C1 segment of cervical spinal cord (tissue), 14 donors: Measurements from ENCODE around the gene SF3B3.
"Not testable (repeated sequence)": the region's sequence is repeated elsewhere in the genome, so short reads cannot be mapped to it uniquely, and the experiment has no call there.

Source experiments
- DNase-seq, 14 donors: peaks; one replicate each; lab custom pipeline; 2025; lab: John Stamatoyannopoulos, UW

Gene SF3B3

DNA sequence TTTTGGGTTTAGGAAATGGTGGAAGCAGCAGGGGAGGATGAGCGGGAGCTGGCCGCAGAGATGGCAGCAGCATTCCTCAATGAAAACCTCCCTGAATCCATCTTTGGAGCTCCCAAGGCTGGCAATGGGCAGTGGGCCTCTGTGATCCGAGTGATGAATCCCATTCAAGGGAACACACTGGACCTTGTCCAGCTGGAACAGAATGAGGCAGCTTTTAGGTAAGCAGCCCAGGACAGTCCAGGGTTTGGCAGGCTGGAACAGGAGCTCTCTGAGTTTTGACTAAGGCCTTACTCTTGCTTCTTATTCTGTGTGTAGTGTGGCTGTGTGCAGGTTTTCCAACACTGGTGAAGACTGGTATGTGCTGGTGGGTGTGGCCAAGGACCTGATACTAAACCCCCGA lies 41.4 kb downstream of the SF3B3 start:
- DNase-seq = peak in 9 of 14 donors; percentile 6 to 35 (median 20)

DNA sequence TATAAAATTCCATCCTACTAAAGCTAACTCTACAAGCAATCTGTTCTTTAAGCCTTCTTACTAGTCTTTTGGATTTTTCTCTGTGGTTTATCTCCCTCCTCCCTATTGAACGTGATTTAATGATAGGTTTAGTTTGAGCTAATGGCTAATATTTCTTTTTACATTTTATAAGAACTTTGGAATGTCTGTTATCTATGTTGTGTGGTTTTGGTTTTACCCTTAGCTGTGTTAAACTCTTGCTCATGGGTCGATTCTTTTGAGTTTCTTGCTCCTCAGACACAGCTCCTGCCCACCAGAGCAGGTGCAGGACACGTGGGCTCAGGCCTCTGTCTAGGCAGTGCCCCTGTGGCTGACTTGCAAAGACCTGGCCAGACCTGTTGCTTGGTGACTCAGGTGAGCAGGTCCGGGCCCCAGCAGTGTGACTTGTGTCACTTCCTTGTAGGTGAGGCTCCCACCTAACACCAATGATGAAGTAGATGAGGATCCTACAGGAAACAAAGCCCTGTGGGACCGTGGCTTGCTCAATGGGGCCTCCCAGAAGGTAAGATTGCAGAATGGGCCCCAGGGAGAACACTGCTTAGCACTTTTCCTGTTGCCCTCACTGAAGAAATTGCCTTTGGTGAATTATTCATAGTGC lies 45.1 kb downstream of the SF3B3 start:
- DNase-seq = no peak

DNA sequence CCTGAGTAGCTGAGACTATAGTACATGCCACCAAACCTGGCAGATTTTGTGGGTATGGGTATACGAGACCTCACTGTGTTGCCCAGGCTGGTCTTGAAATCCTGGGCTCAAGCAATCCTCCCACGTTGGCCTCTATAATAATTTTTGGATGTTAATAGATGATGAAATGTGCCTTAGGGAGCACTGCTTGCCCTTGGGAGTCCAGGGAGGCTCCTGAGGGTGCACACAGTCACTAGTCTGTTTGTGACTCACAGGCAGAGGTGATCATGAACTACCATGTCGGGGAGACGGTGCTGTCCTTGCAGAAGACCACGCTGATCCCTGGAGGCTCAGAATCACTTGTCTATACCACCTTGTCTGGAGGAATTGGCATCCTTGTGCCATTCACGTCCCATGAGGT lies 46.1 kb downstream of the SF3B3 start:
- DNase-seq = no peak

DNA sequence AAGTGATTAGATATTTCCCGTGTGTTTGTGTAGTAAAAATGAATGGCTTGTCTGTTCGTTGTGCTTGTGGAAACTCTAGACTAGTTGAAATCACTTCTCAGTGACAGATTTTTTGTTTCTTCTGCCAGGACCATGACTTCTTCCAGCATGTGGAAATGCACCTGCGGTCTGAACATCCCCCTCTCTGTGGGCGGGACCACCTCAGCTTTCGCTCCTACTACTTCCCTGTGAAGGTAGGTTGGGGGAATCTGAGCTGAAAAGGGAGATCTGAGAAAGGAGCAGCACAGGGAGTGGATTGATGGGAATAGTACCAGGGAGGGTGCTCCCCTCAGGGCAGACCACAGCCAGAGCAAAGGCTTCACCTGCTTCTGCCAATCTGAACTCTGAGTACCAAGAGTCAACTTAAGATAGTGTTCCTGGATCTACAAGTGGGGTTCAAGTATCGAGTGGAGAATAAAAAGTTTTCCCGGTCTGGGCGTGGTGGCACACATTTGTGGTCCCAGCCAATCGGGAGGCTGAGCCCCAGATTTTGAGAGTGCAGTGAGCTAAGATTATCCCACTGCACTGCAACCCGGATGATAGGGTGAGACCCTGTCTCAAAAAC lies 47.5 kb downstream of the SF3B3 start:
- DNase-seq = no peak

DNA sequence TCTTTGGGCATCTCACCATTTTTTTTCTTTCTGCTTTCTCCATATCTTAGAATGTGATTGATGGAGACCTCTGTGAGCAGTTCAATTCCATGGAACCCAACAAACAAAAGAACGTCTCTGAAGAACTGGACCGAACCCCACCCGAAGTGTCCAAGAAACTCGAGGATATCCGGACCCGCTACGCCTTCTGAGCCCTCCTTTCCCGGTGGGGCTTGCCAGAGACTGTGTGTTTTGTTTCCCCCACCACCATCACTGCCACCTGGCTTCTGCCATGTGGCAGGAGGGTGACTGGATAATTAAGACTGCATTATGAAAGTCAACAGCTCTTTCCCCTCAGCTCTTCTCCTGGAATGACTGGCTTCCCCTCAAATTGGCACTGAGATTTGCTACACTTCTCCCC lies 48.0 kb downstream of the SF3B3 start:
- no peak for DNase-seq

DNA sequence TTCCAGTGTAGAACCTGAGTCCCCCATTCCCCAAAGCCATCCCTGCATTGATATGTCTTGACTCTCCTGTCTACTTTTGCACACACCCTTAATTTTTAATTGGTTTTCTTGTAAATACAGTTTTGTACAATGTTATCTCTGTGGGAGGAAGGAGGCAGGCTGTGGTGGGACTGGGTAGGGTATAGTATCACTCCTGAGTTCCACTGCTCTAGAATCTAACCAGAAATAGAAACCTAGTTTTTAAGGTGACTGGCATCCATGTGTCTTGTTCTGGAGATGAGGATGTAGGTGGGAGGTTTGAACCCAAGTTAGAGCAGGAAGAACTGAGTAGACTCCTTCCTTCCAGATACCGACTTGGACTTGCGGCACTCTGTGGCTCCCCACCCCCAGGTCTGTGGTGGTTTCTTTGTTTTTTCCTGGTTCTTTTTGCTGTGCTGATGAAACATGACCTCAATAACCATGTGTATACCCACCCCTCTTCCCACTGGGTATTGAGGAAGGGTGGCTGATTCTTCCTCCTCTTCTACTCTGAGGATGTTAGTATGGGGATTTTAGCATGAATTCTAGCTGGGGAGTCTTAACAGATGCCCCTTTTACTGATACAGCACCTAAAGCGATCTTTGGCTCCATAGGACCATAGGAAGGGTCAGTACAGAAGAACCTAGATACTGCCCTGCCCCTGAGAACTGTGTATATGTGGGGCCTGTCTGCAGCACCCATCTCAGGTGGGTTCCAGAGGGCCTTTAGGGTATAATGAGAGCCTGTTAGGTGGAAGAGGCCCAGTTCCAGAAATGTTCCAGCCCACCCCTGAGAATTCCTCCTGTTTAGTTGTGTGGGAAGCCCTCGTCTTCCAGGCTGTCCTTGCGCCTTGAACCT lies 48.7 kb downstream of the SF3B3 start:
- no peak for DNase-seq

DNA sequence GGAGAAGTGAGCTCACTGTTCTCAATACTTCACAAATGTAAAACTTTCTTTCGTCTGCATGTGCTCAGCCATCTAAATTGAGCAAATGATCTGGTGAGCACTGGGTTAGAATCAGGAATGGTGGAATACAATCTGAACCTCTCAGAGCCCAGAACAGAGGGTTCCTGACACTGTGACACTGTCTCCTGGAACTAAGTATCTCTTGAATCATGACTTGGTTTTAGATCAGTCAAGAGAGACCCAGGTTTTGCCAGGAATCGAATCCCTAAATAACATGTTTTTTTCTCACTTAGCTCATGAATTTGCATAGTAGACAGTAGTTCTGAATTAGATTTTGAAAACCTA lies 49.3 kb downstream of the SF3B3 start:
- DNase-seq = no peak

DNA sequence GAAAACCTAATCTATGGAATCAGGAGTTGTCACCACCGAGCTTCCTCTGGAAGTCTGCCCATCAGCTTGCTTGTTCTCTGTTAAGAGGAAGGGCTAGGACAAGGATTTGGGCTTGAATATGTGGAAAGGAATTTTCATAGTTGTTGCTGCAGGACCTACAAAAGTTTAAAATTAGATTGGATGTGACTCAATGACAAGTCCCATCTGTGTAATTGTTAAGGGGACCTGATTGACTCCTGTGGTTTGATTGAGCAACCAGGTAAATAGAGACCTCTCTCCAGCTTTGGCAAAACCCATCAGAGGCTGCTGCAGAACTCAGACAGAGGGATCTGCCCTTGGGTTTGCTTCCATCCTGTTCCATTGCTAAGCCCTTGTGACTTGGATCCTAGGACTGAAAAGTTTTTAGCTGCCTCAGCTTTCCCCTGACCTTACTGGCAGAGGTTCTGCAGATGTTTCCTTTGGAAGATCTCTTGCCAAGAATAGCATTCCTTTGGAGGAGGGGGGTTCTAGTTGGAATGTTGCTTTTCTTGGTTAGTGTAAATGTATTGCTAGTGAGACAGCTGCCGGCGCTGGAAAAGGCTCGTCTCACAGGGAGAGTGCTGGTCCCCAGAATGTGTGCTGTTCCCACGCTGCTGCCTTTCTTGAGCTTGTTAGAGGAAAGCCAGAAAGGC lies 50.0 kb downstream of the SF3B3 start:
- no peak for DNase-seq

DNA sequence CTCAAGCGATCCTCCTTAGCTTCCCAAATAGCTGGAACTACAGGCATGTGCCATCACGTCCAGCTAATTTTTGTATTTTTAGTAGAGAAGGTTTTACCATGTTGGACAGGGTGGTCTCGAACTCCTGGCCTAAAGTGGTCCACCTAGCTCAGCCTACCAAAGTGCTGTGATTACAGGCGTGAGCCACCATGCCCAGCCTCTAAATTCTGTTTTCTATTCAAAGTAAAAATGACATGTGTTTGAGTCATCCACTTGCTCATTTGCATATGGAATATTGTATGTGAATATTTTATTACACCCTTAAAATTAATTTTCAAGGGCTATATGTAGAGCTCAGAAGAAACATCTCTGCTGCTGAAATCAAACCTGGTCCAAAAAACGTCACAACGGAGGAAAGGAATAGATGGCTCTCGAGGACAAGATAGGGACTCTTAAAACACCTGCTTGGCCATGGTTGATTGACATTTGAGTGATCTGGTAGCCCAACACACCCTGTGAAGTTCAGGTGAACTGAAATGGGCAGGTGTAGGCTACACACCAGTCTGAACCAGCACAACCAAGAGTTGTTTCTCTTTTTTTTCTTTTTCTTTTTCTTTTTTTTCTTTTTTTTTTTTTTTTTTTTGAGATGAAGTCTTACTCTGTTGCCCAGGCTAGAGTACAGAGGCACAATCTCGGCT lies 51.1 kb downstream of the SF3B3 start:
- DNase-seq = no peak

DNA sequence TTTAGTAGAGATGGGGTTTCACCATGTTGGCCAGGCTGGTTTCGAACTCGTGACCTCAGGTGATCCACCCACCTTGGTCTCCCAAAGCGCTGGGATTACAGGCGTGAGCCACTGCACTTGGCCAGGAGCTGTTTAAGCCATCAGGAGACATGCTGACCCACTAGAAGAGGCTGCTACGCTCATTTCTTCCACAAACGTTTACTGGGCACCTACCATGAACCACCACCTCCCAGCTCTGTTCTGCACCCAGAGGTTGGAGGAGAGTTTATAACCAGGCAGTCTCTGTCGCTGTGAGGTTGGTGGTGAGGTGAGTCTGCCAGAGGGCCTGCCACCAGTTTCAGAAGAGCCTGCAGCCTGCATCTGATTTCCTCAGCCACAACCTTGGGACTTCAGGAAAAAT lies 51.8 kb downstream of the SF3B3 start:
- DNase-seq = no peak

DNA sequence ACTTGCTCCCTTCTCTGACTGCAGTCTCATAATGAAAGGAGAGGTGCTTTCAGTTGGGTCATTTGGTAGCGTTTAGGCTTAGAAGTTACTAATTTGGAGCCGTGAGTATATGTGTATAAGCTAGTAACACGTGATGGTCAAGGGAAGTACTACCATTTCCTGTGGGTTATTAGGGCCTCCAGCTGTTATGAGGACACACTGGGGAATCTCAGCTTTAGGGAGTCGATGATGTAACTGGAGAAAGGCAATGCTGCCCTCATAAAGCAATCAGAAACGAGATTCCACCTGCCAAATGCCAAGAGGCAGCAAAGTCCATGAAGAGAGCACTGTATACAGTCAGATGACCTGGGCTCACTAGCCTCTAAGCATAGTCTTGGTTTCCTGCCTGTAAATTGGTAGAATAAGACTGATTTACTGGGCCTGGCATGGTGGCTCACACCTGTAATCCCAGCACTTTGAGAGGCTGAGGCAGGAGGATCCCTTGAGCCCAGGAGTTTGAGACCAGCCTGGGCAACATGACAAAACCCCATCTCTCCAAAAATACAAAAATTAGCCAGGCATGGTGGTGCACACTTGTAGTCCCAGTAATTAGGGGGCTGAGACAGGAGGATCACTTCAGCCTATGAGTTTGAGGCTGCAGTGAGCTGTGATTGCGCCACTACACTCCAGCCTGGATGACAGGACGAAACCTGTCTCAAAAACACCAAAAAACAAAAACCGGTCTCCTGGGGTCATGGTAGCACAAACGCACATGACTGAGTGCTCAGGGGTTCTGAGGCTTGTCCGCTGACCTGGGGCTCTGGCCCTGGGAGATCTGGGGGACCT lies 53.0 kb downstream of the SF3B3 start:
- DNase-seq = no peak

DNA sequence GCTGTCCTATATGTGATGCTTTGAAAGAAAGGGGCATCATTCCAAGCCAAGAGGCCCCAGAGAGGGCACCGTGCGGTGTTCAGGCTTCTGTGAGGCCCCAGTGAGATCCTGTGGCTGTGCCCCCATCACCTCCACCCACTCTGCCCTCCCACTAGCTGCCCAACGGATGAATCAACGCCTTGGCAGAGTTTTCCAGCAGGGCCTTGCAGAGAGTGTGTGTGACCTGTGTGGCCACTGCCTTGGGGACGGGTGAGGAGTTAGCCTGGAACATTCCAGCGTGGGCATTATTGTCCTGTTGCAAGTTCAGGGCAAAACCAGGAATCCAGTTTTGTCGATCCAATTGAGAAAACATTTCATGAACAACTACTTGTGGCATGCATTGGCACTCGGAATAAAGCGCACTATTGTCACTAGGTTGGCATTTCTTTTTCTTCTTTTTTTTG lies 53.7 kb downstream of the SF3B3 start:
- peak in 1 of 14 donors; percentile 47 for DNase-seq

DNA sequence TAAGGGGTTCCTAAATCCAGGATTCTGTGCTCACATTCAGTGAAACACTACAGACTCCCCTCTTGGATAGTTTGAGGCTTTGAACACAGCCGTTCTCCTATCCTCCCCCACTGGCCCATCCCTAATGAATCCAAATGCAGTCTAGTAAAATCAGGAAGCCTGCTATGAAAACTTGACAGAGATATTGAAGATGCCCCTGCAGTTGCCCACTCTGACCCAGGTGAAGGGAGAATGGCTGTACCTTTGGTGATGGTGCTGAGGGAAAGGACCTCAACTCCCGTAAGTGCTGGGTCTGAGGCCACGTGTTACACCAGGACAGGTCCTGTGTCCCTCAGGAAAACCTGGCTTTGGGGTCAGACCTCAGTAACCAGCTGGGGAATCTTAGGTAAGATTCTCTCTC lies 54.4 kb downstream of the SF3B3 start:
- DNase-seq = no peak

DNA sequence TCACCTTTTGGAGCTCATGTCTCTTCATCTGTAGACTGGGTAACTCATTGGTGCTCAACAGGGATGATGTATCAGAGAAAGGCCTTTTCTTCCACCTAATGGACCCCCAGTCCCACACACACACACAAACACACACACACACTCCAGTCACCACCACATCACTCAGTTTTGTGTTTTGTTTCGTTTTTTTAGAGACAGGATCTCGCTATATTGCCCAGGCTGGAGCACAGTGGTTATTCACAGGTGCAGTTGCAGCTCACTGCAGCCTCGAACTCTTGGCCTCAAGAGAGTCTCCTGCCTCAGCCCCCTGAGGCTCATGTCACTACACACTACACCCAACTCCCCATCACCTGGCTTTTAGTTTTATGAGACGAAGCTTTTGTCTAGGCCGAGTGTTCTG lies 55.6 kb downstream of the SF3B3 start:
- no peak for DNase-seq

DNA sequence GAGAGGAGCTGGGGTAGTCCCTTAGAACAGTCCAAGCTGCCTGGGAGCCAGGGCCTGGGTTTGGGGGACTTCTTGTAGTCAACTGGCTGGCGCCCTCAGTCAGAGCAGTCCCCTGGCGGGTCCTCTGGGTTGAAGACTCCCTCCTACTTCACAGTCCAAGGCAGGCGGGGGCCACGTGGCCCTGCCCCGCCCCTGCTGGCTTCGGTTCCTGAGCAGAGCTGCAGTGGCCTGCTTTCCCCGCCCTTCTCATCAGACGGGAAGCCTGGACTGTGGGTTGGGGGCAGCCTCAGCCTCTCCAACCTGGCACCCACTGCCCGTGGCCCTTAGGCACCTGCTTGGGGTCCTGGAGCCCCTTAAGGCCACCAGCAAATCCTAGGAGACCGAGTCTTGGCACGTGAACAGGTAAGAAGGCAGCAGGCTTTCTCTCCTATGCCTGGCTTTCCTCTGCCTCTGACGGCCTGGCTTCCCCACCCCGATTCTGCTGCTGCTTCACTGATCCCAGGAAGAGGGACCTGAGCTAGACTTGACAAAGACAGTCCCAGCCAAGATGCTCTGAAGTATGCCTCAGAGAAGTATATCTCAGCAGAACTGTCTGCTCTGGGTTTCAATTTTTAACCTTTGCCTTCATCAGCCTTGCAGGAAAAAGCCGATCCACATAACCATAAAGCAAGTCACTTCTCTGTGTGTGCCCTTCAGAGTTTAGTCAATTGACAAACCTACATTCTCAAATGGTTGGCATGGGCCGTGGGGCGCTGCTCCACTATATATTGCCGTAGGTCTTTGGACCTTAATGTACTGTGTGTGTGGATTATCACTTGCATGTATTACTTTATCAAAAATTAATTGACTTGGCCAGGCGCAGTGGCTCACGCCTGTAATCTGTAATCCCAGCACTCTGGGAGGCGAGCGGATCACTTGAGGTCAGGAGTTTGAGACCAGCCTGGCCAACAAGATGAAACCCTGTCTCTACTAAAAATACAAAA lies 56.3 kb downstream of the SF3B3 start:
- no peak for DNase-seq

DNA sequence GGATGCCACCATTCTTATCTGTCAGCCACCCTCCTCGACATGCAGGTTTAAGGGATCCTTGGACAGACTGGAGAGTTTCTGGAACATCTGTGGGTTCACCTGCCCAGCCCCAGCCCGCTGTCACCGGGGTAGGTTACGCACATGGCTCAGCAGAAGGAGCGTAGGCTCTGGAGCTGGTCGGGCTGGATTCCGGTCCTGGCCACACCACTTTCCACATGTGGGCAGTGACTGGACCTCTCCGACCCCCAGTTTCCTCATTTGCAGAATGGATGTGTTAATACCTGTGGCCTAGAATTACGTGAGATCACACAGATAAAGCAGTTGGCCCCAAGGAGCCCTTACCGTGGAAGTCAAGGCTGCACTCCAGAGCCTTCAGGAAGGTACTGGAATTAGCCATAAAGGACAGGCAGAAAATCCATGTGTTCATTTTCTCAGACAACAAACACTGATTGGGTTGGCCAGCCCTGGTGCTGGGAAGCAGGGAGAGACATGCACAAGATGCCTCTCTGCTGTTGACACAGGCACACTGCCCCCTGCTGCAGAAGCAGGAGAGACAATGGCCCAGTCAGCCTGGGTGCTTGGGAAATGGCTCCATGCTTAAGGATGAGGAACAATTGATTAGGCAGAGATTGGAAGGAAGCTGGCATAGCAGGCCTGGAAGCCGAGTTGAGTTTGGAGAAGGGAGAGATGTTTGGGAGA lies 58.8 kb downstream of the SF3B3 start:
- no peak for DNase-seq

DNA sequence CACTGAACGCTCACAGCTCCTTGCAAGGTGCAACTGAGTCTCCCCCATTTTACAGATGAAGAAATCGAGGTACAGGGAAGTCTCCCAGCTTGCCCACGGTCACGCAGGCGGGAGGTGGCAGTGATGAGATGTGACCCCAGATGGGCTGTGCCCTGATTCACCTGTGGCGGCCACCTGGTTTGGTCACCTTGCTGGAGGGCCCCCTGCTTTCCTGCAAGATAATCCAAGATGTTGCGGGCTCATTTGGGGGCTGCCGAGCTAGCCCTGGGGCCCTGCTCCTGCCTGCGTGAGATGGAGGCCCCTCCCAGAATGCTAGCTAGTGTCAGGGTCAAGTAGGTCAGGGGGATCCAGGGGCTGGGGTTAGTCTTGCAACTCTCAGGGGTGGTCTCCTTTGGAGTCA lies 63.1 kb downstream of the SF3B3 start:
- DNase-seq = no peak

DNA sequence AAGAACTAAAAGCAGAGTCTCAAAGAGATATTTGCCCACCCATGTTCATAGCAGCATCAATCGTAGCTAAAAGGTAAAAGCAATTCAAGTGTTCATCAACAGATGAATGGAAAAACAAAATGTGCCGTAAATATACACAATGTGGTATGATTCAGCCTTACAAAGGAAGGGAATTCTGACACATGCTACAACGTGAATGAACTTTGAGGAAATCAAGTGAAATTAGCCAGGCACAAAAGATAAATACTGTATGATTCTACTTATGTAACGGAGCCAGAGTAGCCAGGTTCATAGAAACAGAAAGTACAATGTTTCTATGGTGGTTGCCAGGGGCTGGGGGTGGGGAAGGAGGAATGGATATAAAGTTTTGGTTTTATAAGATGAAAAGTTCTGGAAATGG lies 64.9 kb downstream of the SF3B3 start:
- DNase-seq = no peak

DNA sequence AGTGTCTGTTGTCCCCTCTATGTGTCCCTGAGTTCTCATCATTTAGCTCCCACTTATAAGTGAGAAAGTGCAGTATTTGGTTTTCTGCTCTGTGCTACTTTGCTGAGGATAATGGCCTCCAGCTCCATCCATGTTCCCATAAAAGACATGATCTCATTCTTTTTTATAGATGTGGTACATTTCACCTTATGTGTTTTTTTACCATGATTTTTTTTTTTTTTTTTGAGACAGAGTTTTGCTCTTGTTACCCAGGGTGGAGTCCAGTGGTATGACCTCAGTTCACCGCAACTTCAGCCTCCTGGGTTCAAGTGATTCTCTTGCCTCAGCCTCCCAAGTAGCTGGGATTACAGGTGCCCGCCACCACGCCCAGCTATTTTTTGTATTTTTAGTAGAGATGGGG lies 65.8 kb downstream of the SF3B3 start:
- not testable (repeated sequence) for DNase-seq
